H9 (cell line): ENCODE data around the gene TREM2. TPM values are rescaled to one million over a fixed set of nuclear protein-coding genes. Genes with fewer than 3 reads are reported as not detected.

ENCODE experiments used
- DNase-seq: peaks from one replicate; pipeline ENCODE4 v3.0.0-alpha.2; 2017
- H2AFZ ChIP-seq: one replicate; pipeline ENCODE4 v1.6.1; 2013; ENCODE audit warnings: mild to moderate bottlenecking, low read length, control low read depth, moderate library complexity
- H2AK5ac ChIP-seq: 2 replicates; pipeline ENCODE4 v1.6.1; 2013; ENCODE audit warnings: low read length, control low read depth, mixed read lengths; ENCODE audit not compliant: insufficient read length
- H2BK120ac ChIP-seq: one replicate; pipeline ENCODE4 v1.6.1; 2013; ENCODE audit warnings: low read depth, mild to moderate bottlenecking, low read length, control low read depth, inconsistent platforms; ENCODE audit not compliant: poor library complexity, severe bottlenecking
- H2BK12ac ChIP-seq: 2 replicates; pipeline ENCODE4 v1.6.1; 2013; ENCODE audit warnings: low read length, control low read depth, mixed read lengths, low read depth; ENCODE audit not compliant: insufficient read length
- H2BK15ac ChIP-seq: 2 replicates; pipeline ENCODE4 v1.6.1; 2013; ENCODE audit warnings: low read depth, low read length, control low read depth
- H2BK20ac ChIP-seq: one replicate; pipeline ENCODE4 v1.6.1; 2013; ENCODE audit warnings: low read depth, mild to moderate bottlenecking, low read length, control low read depth, inconsistent platforms; ENCODE audit not compliant: poor library complexity, severe bottlenecking
- H2BK5ac ChIP-seq: 2 replicates; pipeline ENCODE4 v1.6.1; 2013; ENCODE audit warnings: low read length, control low read depth, mixed read lengths; ENCODE audit not compliant: insufficient read length
- H3K14ac ChIP-seq: 2 replicates; pipeline ENCODE4 v1.6.1; 2013; ENCODE audit warnings: low read length, control low read depth; ENCODE audit not compliant: insufficient read depth
- H3K18ac ChIP-seq: 2 replicates; pipeline ENCODE4 v1.6.1; 2013; ENCODE audit warnings: low read depth, mild to moderate bottlenecking, mixed read lengths, low read length, control low read depth; ENCODE audit not compliant: insufficient read length
- H3K23ac ChIP-seq: 2 replicates; pipeline ENCODE4 v1.6.1; 2013; ENCODE audit warnings: low read length, control low read depth, mixed read lengths, low read depth; ENCODE audit not compliant: insufficient read length
- H3K23me2 ChIP-seq: 2 replicates; pipeline ENCODE4 v1.6.1; 2013; ENCODE audit warnings: low read depth, mild to moderate bottlenecking, mixed read lengths, low read length, control low read depth; ENCODE audit not compliant: insufficient read length, poor library complexity, severe bottlenecking
- H3K27ac ChIP-seq: 2 replicates; pipeline ENCODE4 v1.5.1; 2013; ENCODE audit warnings: low read length, control low read depth, mixed read lengths, low read depth; ENCODE audit not compliant: insufficient read length
- H3K27me3 ChIP-seq: 2 replicates; pipeline ENCODE4 v1.6.1; 2013; ENCODE audit warnings: low read length, control low read depth, inconsistent platforms; ENCODE audit not compliant: insufficient read depth
- H3K4ac ChIP-seq: 2 replicates; pipeline ENCODE4 v1.6.1; 2013; ENCODE audit warnings: low read depth, mild to moderate bottlenecking, control low read depth, inconsistent platforms, low read length, moderate library complexity
- H3K4me1 ChIP-seq: 2 replicates; pipeline ENCODE4 v1.6.1; 2013; ENCODE audit warnings: low read length, control low read depth, inconsistent platforms; ENCODE audit not compliant: insufficient read depth
- H3K4me2 ChIP-seq: 2 replicates; pipeline ENCODE4 v1.6.1; 2013; ENCODE audit warnings: low read length, control low read depth, mixed read lengths; ENCODE audit not compliant: insufficient read length, insufficient read depth
- H3K56ac ChIP-seq: 2 replicates; pipeline ENCODE4 v1.6.1; 2013; ENCODE audit warnings: low read depth, mild to moderate bottlenecking, mixed read lengths, low read length, control low read depth; ENCODE audit not compliant: insufficient read length
- H3K79me1 ChIP-seq: 2 replicates; pipeline ENCODE4 v1.6.1; 2013; ENCODE audit warnings: low read depth, mild to moderate bottlenecking, moderate library complexity, low read length, control low read depth, inconsistent platforms; ENCODE audit not compliant: insufficient read depth, poor library complexity, severe bottlenecking
- H3K79me2 ChIP-seq: 2 replicates; pipeline ENCODE4 v1.6.1; 2013; ENCODE audit warnings: low read length, control low read depth, inconsistent platforms; ENCODE audit not compliant: insufficient read depth
- H3K9ac ChIP-seq: 2 replicates; pipeline ENCODE4 v1.6.1; 2013; ENCODE audit warnings: low read length, control low read depth, mixed read lengths; ENCODE audit not compliant: insufficient read length; ENCODE audit errors: extremely low read depth
- H3K9me3 ChIP-seq: one replicate; pipeline ENCODE4 v1.6.1; 2013; ENCODE audit warnings: low read depth, low read length, inconsistent platforms; ENCODE audit not compliant: control insufficient read depth
- H3T11ph ChIP-seq: one replicate; pipeline ENCODE4 v1.6.1; 2013; ENCODE audit warnings: mild to moderate bottlenecking, low read length, control low read depth, inconsistent platforms
- H4K20me1 ChIP-seq: one replicate; pipeline ENCODE4 v1.6.1; 2013; ENCODE audit not compliant: control insufficient read depth, insufficient read length, insufficient read depth
- H4K5ac ChIP-seq: 2 replicates; pipeline ENCODE4 v1.6.1; 2013; ENCODE audit warnings: low read depth, mild to moderate bottlenecking, mixed read lengths, low read length, control low read depth; ENCODE audit not compliant: insufficient read length
- H4K8ac ChIP-seq: replicated peaks from 2 replicates; pipeline ENCODE4 v1.6.1; 2013; ENCODE audit warnings: low read length, control low read depth, mixed read lengths, low read depth; ENCODE audit not compliant: insufficient read length
- H4K91ac ChIP-seq: 2 replicates; pipeline ENCODE4 v1.6.1; 2013; ENCODE audit warnings: low read depth, mild to moderate bottlenecking, moderate library complexity, mixed read lengths, low read length, control low read depth; ENCODE audit not compliant: insufficient read length
- H3K27ac Mint-ChIP-seq, 3 experiments: 2 replicates in 2 of 3; 3 replicates in 1 of 3; pipeline ENCODE4 v1.8.0; 2020 to 2021; ENCODE audit warnings: mixed read lengths in 3 of 3, mild to moderate bottlenecking in 1 of 3, moderate library complexity in 1 of 3
- H3K27me3 Mint-ChIP-seq: 2 replicates; pipeline ENCODE4 v1.8.0; 2021; ENCODE audit warnings: low read depth, mild to moderate bottlenecking, moderate library complexity, mixed read lengths
- H3K36me3 Mint-ChIP-seq, 3 experiments: 2 replicates in 2 of 3; 3 replicates in 1 of 3; pipeline ENCODE4 v1.8.0; 2020 to 2021; ENCODE audit warnings: low read depth in 3 of 3, mixed read lengths in 3 of 3; ENCODE audit not compliant: insufficient read depth in 1 of 3
- H3K4me1 Mint-ChIP-seq, 2 experiments: 2 replicates each; pipeline ENCODE4 v1.8.0; 2020; ENCODE audit warnings: mixed read lengths in 2 of 2
- H3K4me3 Mint-ChIP-seq, 2 experiments: 2 replicates in 1 of 2; 3 replicates in 1 of 2; pipeline ENCODE4 v1.8.0; 2020 to 2021; ENCODE audit warnings: mild to moderate bottlenecking in 2 of 2, mixed read lengths in 2 of 2, moderate library complexity in 1 of 2
- H3K9me3 Mint-ChIP-seq, 2 experiments: 2 replicates in 1 of 2; 3 replicates in 1 of 2; pipeline ENCODE4 v1.8.0; 2020; ENCODE audit warnings: mild to moderate bottlenecking in 2 of 2, mixed read lengths in 2 of 2, moderate library complexity in 1 of 2
- CTCF ChIP-seq: fragments of 200-600 bp; sonication (generic); conservative IDR thresholded peaks from 3 replicates; pipeline ENCODE4 v1.8.0; 2021; ENCODE audit warnings: antibody characterized with exemption, mild to moderate bottlenecking
- WGBS: extraction: QIAGEN DNeasy Blood & Tissue Kit; methylation state at CpG from one replicate; pipeline ENCODE4 v1.1.7; 2013; ENCODE audit warnings: missing lambda C conversion rate, low lambda C conversion rate, mixed read lengths; ENCODE audit not compliant: insufficient read length; ENCODE audit errors: extremely low coverage; 5-methylcytosine and 5-hydroxymethylcytosine counted together
- total RNA-seq: library from RNA; stranded (reverse); gene quantifications from 2 replicates; pipeline ENCODE4 v1.2.1, GENCODE V29; 2021

Gene TREM2
- total RNA-seq, 1 experiment from 2014 or later, result 0.31 TPM

- Mint-ChIP-seq H3K4me1 (peaks cover 9 to 14% of the 10 kb centered on the region in 2 experiments), H3K9me3 (peaks cover 6 to 9% of the 10 kb centered on the region in 2 experiments; a peak in 4 of 5 replicates), H3K27ac (no peak overlapping the region), H3K4me3 (no peak overlapping the region), H3K36me3 (peaks cover 0 to 8% (median 2%) of the 10 kb centered on the region in 3 experiments; a peak in 3 of 7 replicates), H3K27me3 (peaks cover 8% of the 10 kb centered on the region)
- Histone ChIP-seq H3K4me1 (no peaks in the 10 kb centered on the region), H4K5ac (no peak overlapping the region), H3K9ac (no peak overlapping the region), H3K4ac (no peak overlapping the region), H3K14ac (no peak overlapping the region), H3K18ac (no peak overlapping the region), H3T11ph (no peak overlapping the region), H2AK5ac (no peak overlapping the region), H2BK120ac (no peak overlapping the region), H3K23ac (no peak overlapping the region), H3K79me1 (no peaks in the 10 kb centered on the region), H2BK12ac (no peak overlapping the region), H2BK15ac (no peak overlapping the region), H2AFZ (no peak overlapping the region), H4K20me1 (no peaks in the 10 kb centered on the region), H3K23me2 (no peaks in the 10 kb centered on the region), H4K8ac (no peak overlapping the region), H2BK20ac (no peak overlapping the region), H3K9me3 (no peaks in the 10 kb centered on the region), H3K27ac (no peak overlapping the region), H4K91ac (no peak overlapping the region), H3K56ac (no peak overlapping the region), H3K79me2 (no peaks in the 10 kb centered on the region), H3K4me2 (no peak overlapping the region), H3K27me3 (no peaks in the 10 kb centered on the region), H2BK5ac (no peak overlapping the region)
- TF ChIP-seq CTCF, result no peak
- DNase-seq, result no peak
- WGBS, result no CpG with 5 or more reads among the region's 3 CpGs
Observed at GRCh38 chr6:41177287-41177686, 14.4 kb upstream of the TREM2 start.
